GM21526 (cell line): ENCODE results near the gene TUBA4A.
"Not testable (repeated sequence)": the region's sequence is repeated elsewhere in the genome, so short reads cannot be mapped to it uniquely, and the experiment has no call there.

ENCODE experiments used
- ATAC-seq: cut with Tn5 transposase; IDR thresholded peaks from one replicate; pipeline ENCODE4 v1.9.1; 2021; ENCODE audit warnings: moderate library complexity; ENCODE audit not compliant: unreplicated experiment, low FRiP score

The TUBA4A gene

GRCh38 chr2:219214141-219214540 is 39.6 kb downstream of the TUBA4A start:
- no peak for ATAC-seq

GRCh38 chr2:219213486-219214071 is 40.1 kb downstream of the TUBA4A start:
- ATAC-seq = no peak

GRCh38 chr2:219213026-219213415 is 40.7 kb downstream of the TUBA4A start:
- no peak for ATAC-seq

GRCh38 chr2:219210886-219211362 is 42.8 kb downstream of the TUBA4A start:
- ATAC-seq = no peak

- no peak for ATAC-seq
Measured at GRCh38 chr2:219210196-219210885, 43.4 kb downstream of the TUBA4A start.

- ATAC-seq = no peak
Measured at GRCh38 chr2:219209236-219210195, 44.2 kb downstream of the TUBA4A start.

GRCh38 chr2:219207884-219208740 is 45.6 kb downstream of the TUBA4A start:
- no peak for ATAC-seq

- ATAC-seq = peak; percentile 1
Measured at GRCh38 chr2:219207134-219207883, 46.4 kb downstream of the TUBA4A start.

GRCh38 chr2:219206328-219207133 is 47.2 kb downstream of the TUBA4A start, which contains the start of gene ZFAND2B:
ZFAND2B (plus strand) TSS chr2:219206782; CDS start chr2:219206988, 206 bp downstream.
- ATAC-seq = peak; percentile 95

GRCh38 chr2:219205981-219206327 is 47.8 kb downstream of the TUBA4A start:
- no peak for ATAC-seq

GRCh38 chr2:219205165-219205538 is 48.6 kb downstream of the TUBA4A start:
- ATAC-seq = no peak

GRCh38 chr2:219204425-219205164 is 49.1 kb downstream of the TUBA4A start:
- no peak for ATAC-seq

- not testable (repeated sequence) for ATAC-seq
Measured at GRCh38 chr2:219201331-219201730, 52.4 kb downstream of the TUBA4A start.

GRCh38 chr2:219200502-219201326 is 53.0 kb downstream of the TUBA4A start:
- not testable (repeated sequence) for ATAC-seq
